GM13977 (cell line): ENCODE results near the gene DBX2.
"Not testable (repeated sequence)": the region's sequence is repeated elsewhere in the genome, so short reads cannot be mapped to it uniquely, and the experiment has no call there.

Experiments used
- DNase-seq: peaks from one replicate; pipeline ENCODE4 v3.0.0; 2012; ENCODE audit warnings: low spot score
- CTCF ChIP-seq: IDR thresholded peaks from 2 replicates; pipeline ENCODE4 v1.5.1; 2012; ENCODE audit warnings: mild to moderate bottlenecking, control low read depth; ENCODE audit not compliant: insufficient read depth; ENCODE audit errors: extremely low read depth, missing control alignments
- in situ Hi-C: fragments of 300-500 bp; cut with MboI; formaldehyde crosslinking; loops from one replicate; pipeline ENCODE4 v1.12.0; 2022; ENCODE audit warnings: low sequenced_read_pairs, low pct_unique_long_range_greater_than_20kb, mixed read lengths, inconsistent platforms; ENCODE audit not compliant: unreplicated experiment

The DBX2 gene

GRCh38 chr12:45050751-45051571, at the start of gene DBX2:
TSS of gene DBX2 (minus strand) at chr12:45051099. CDS start at chr12:45050927, 172 bp downstream.
- DNase-seq, result peak; percentile 17
- in situ Hi-C loops, result no loop called here

DNA sequence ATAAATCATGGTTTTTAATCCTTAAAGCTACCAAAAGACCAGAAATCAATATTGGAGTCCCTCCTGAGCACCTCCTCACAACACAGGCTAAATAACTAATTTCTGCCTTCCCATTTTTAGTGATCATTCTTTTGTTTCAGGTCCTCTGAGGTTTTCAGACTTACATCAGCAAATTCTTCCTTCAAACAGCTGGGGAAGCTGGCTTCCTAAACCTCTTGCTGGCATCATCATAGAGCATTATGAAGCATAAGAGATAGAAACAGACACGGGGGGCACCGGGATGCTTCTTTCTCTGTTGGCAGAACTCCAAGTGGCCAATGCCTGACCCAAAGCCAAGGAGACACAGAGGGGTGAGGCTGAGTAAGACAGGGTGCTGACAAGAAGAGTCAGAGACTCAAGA, 47.9 kb upstream of the DBX2 start:
- DNase-seq, result no peak
- TF ChIP-seq CTCF, result no peak
- in situ Hi-C loops, result no loop called here

More at GRCh38 chr12:45050751-45051571, at the start of gene DBX2:
- no peak for TF ChIP-seq CTCF

- DNase-seq, in situ Hi-C loops: not testable (repeated sequence)
Measured at GRCh38 chr12:45095417-45095816, 44.5 kb upstream of the DBX2 start.

DNA sequence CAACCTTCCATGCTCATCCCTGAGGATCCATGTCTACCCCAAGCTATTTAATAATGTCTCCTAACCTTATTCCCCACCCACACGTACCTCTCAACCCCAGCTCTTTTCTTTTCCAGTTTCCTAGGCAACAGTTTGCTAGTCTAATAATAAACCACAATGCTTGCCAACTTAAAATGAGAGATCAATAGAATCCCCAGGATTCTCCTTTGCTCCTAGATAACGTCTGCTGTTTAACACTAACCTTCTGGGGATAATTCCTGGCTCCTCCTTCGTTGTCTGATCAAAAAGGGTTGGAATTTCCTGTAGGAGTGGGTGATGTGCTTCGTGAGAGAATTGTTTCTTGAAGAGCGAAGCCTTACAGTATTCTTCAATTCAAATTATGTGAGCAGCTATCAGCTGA, 42.2 kb upstream of the DBX2 start:
- no peak for DNase-seq
- in situ Hi-C loops, result no loop called here
- no peak for TF ChIP-seq CTCF

- no peak for DNase-seq
- in situ Hi-C loops, result no loop called here
- no peak for TF ChIP-seq CTCF
Measured at GRCh38 chr12:45089411-45090075, 38.6 kb upstream of the DBX2 start.

GRCh38 chr12:45088608-45089007, 37.7 kb upstream of the DBX2 start:
- no peak for TF ChIP-seq CTCF
- in situ Hi-C loops, result no loop called here
- no peak for DNase-seq

DNA sequence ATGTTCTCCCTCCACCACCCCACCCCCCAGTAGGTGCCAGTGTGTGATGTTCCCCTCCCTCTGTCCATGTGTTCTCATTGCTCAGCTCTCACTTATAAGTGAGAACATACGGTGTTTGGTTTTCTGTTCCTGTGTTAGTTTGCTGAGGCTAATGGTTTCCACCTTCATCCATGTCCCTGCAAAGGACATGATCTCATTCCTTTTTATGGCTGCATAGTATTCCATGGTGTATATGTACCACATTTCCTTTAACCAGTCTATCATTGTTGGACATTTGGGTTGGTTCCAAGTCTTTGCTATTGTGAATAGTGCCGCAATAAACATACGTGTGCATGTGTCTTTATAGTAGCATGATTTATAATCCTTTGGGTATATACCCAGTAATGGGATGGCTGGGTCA, 33.3 kb upstream of the DBX2 start:
- in situ Hi-C loops, DNase-seq: not testable (repeated sequence)
